NCI-H510A (cell line): ENCODE data around the gene CAPZA2.
A peak's percentile ranks its signal among the peaks of the same experiment; 100 is the strongest.
"Not testable (repeated sequence)": the region's sequence is repeated elsewhere in the genome, so short reads cannot be mapped to it uniquely, and the experiment has no call there.

ENCODE experiments used
- DNase-seq: peaks from one replicate; lab custom pipeline; 2025; lab: John Stamatoyannopoulos, UW

CAPZA2 gene

DNA sequence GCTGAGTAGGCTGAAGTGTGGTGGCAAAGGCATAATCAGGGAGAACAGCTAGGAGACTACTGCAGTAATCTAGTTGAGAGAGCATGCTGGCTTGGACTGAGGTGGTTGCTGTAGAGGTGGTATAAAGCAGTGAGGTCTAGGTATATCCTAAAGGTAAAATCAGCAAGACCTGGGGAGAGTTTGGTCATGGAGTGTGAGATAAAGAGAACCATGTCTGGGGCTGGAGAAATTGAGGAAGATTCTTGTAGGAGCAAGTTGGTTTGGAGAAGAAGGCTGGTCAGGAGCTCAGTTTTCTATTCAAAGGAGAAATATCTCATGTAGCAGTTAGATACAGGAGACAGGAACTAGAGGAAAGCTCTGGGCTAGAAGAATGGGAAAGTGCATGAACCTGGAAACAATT is 58.0 kb downstream of the CAPZA2 start:
- no peak for DNase-seq

DNA sequence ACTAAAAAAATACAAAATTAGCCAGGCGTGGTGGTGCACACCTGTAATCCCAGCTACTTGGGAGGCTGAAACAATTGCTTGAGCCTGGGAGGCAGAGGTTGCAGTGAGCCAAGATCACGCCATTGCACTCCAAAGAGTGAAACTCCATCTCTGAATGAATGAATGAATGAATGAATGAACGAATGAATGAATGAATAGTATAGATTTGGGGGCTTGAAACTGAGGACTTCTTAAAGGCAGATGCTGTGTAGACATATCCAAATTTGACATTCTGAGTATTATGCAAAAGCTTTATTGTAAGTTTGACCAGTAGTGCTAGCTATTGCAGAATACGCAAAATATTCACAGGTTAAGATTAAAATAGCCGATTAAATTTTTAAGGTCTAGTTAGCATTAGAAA is 60.2 kb downstream of the CAPZA2 start:
- DNase-seq = no peak

DNA sequence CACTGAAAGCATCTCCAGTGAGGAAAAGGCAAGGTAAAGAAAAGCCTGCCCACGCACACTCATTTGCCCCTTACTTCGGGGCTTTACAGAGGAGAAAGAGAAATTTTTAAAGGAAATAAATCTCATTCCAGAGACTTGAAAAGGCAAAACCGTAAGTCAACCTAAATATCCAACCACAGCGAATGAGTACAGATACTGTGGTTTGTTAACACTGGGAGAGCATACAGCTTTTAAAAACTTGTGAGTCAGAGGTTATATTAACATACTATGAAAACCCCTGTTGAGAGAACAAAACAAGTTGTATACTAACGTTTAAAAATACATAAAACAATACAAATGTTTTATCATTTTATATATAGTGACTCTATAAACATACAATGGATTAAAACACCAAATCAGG is 62.4 kb downstream of the CAPZA2 start:
- no peak for DNase-seq

DNA sequence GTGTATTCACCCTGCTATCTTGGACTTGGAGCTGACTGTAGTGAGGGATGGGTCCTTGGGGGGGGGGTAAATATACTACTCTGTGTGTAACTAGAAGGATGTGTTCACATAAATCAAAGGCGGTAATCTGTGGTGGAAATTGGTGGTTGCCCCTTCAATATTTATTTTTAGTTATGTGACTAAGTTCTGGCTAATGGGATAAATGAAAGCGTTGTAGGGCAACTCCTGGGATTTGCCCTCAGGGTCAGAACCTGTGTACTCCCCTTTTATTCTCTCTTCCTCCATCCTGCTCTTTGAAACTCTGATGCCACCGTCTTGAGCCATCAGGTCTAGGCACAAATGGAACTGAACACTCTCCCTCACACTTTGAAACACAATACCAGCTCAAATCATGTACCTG is 66.6 kb downstream of the CAPZA2 start:
- no peak for DNase-seq

GRCh38 chr7:116929914-116930913 is 67.8 kb downstream of the CAPZA2 start:
- peak; percentile 11 for DNase-seq

DNA sequence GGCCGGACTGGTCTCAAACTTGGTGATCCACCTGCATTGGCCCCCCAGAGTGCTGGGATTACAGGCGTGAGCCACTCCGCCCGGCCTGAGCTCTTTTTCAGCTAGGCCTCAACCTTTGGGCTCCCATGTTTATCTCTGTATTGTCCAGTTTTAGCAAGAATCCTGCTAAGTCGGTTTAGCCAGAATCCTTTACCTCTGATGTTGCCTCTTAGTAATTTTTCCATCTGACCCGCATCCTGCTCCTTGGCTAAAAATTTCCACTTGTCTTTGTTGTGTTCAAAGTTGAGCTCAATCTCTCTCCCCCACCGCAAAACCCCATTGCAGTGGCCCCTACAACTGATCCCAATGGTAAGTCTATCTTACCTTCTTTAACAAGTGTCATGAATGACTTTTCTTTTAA is 70.2 kb downstream of the CAPZA2 start:
- no peak for DNase-seq

- no peak for DNase-seq
Measured at GRCh38 chr7:116933465-116933864, 71.1 kb downstream of the CAPZA2 start.

DNA sequence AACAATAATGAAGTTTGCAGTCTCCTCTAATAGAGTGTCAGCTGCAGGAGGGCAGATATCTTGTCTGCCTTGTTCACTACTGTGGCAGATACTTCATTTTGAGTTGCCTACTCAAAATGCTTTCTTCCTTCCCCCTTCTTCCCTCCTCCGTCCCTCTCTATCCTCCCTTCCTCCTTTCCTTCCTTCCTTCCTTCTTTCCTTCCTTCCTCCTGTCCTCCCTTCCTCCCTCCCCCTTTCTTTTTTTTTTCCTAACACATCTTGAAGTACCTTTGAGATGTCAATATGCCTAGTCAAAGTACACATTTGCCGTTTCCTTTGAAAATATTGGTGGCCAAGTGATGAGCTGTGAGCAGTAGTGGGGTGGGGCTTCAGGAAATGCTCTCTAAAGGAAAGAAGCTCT is 72.2 kb downstream of the CAPZA2 start:
- no peak for DNase-seq

DNA sequence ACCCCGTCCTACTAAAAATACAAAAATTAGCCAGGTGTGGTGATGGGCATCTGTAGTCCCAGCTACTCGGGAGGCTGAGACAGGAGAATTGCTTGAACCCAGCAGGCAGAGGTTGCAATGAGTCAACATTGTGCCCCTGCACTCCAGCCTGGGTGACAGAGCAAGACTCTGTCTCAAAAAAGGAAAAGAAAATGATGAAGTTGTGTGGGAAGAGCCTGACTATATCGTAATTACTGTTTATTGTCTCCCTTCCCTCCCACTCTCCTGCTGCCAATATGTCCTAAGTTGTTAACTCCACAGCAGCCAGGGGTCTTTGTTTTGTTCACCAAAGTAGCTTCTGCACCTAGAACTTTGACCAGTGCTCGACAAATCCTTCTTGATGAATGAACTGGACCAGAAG is 74.5 kb downstream of the CAPZA2 start:
- not testable (repeated sequence) for DNase-seq

GRCh38 chr7:116938678-116939077 is 76.3 kb downstream of the CAPZA2 start:
- no peak for DNase-seq

DNA sequence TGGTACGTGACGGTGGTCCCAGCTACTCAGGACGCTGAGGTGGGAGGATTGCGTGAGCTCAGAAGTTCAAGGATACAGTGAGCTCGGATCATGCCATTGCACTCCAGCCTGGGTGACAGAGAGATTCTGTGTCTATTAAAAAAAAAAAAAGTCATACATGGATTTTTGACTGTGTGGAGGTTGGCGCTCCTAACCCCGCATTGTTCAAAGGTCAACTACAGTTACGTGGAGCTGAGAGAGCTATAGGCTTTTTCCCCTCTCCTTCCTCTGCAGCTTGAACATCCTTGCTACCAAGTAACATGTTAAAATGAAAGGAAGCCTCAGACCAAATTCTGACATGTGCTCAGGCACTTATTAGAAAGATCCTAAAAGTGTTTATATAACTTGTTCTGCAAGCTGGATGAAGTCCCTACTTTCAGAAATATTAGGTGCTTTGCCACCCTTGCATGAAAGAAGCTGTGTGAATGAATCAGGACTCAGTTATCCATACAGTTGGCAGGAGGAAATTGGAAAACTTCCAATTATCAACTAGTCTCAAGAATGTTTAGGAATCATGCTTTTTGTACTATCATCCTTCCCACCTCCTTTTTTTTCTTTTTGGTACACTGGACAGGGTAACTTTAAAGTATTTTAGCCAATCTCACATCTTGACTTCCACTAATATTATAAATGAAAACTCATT is 78.4 kb downstream of the CAPZA2 start:
- no peak for DNase-seq

DNA sequence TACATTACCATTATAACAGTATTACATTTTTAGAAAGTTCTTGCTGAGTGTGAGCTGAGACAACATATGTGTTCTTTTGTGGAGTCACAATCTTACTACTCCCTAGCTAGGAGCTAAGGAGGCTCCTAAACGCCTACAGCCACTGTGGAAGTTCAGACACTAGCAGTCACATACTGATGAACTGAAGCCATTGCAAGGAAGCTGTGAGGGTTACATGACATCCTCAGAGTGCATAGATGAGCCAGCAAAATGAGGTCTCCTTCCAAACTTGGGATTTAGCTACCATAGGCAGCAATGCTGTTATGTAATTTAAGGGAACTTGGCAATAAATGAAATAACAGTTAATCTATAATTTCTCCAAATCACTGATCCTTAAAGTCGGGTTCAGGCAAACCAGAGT is 80.1 kb downstream of the CAPZA2 start:
- no peak for DNase-seq

DNA sequence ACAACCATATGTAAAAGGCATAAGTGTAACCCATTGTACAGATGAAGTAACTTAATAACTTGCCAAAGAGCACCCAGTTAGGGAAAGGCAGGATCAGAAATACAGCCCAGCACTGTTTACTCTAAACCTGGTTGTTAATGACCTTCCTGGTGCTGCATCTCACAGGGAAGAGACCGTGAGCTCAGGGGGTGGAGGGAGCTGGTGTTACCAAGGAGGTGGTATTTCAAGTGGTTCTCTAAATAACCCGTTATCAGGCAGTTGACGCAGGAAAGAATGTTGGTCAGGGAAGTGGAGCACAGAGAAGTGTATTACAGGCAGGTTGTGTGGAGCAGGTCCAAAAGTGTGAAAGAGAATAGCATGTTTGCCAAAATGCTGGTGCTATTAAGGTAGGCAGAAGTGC is 86.5 kb downstream of the CAPZA2 start:
- peak; percentile 7 for DNase-seq

DNA sequence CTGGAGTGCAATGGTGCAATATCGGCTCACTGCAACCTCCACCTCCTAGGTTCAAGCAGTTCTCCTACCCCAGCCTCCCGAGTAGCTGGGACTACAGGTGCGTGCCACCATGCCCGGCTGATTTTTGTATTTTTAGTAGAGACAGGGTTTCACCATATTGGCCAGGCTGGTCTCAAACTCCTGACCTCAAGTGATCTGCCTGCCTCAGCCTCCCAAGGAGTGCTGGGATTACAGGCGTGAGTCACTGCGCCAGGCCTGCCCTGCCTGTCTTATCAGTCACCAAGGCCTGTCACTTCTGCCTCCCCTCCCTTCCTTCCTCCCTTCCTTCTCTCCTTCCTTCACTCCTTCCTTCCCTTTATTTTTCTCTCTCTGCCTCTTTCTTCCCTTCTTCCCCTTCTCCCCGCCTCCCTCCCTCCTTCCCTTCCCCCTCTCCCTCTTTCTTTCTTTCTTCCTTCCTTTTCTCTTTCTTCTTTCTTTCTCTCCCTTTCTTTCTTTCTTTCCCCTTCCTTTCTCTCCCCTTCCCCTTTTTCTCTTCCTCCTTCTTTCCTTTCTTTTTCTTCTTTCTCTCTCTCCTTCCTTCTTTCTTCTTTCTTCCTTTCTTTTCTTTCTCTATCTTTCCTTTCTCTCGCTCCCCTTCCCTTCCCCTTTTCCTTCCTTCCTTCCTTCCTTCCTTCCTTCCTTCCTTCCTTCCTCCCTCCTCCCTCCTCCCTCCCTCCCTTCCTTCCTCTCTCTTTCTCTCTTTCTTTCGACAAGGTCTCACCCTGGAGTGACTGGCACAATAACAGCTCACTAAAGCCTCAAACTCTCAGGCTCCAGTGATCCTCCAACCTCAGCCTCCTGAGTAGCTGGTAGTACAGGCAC is 87.8 kb downstream of the CAPZA2 start:
- DNase-seq = no peak

DNA sequence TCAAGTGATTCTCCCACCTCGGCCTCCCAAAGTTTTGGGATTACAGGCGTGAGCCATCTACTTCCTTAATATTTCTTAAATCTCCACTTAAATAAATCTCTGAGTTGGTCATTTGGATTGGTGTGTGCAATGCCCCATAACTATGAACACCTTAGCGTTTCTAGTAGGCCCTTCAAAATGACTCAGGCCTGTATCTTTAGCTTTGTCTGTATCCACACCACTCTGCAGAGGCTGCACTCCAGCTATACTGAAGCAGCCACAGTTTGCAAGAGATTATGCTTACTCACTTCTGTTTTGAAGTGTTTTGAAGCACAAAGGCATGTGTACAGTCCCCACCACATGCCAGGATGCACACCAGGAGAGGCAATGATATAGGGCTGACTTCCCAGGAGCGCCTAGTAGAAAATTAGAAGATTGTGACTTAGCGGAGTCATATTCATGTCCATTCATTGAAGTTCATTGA is 88.5 kb downstream of the CAPZA2 start:
- no peak for DNase-seq

GRCh38 chr7:116951366-116952292 is 89.2 kb downstream of the CAPZA2 start:
- no peak for DNase-seq

DNA sequence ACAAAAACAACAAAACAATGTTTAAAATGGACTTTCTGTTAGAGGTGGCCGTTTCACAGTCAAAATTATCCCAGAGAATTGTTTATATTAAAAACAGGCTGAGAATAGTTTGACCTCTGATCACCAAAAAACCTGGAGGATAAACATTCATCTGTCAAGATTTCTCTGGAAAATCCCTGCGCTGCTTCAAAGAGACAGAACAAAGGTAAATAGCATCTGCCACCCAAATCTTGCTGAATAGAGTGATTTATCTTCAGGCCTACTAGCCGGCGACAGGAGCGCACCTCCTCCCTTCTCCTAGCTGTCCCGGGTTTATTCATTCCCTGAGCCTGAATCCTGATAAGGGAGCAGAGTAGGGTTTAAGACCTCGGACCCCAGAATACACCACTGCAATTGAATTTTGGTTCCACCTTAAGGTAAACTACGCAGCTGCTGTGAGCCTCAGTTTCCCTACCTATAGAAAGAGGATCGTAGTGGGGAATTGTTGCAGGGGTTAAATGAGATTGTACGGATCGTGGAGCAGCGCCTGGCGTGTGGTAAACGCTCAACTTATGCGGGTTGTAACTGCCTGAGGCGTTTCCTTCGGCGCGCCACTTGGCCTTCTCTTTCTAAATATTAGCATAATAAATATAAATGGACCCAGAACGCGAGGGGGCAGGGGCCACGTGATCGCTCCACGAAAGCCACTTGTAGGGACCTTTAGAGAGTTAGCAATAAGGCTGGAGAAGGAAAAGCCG is 90.4 kb downstream of the CAPZA2 start:
- DNase-seq = no peak

- DNase-seq = peak; percentile 48
Measured at GRCh38 chr7:116953372-116953905, 91.1 kb downstream of the CAPZA2 start, which contains the start of gene ST7. Gene ST7, plus strand, starts transcription at chr7:116953501. Its CDS starts 40 bp downstream, at chr7:116953541.

- DNase-seq = peak; percentile 48
Measured at GRCh38 chr7:116953906-116954838, 91.8 kb downstream of the CAPZA2 start.
